Neuron (in vitro differentiated cells): ENCODE data around the gene USP36.
A peak's percentile ranks its signal among the peaks of the same experiment; 100 is the strongest.

ENCODE experiments used
- H2AFZ ChIP-seq: one replicate; pipeline ENCODE4 v1.6.1; 2013; ENCODE audit warnings: low read depth, mild to moderate bottlenecking, inconsistent platforms, low read length, moderate library complexity
- H3K27me3 ChIP-seq: one replicate; pipeline ENCODE4 v1.6.1; 2013; ENCODE audit warnings: low read length; ENCODE audit not compliant: insufficient read depth
- H3K36me3 ChIP-seq: one replicate; pipeline ENCODE4 v1.6.1; 2013; ENCODE audit warnings: low read length; ENCODE audit not compliant: insufficient read depth
- H3K4me1 ChIP-seq: one replicate; pipeline ENCODE4 v1.6.1; 2013; ENCODE audit warnings: low read length; ENCODE audit not compliant: insufficient read depth
- H3K4me3 ChIP-seq: 2 replicates; pipeline ENCODE4 v1.5.1; 2013; ENCODE audit warnings: mild to moderate bottlenecking, low read length, moderate library complexity
- H3K9me3 ChIP-seq: one replicate; pipeline ENCODE4 v1.6.1; 2013; ENCODE audit warnings: low read length

The USP36 gene

GRCh38 chr17:78839762-78840529 is 668 bp downstream of the USP36 start:
- H3K36me3 ChIP-seq, result peaks cover 27% of the 10 kb centered on the region
- H3K4me3 ChIP-seq, result peak overlapping the region; percentile 67
- no peaks in the 10 kb centered on the region for H3K27me3 ChIP-seq
- peak overlapping the region; percentile 58 for H2AFZ ChIP-seq
- peaks cover 22% of the 10 kb centered on the region for H3K4me1 ChIP-seq
- H3K9me3 ChIP-seq, result no peaks in the 10 kb centered on the region

GRCh38 chr17:78839235-78839761 is 1.3 kb downstream of the USP36 start:
- Histone ChIP-seq H2AFZ (no peak overlapping the region), H3K27me3 (no peaks in the 10 kb centered on the region), H3K4me1 (peaks cover 22% of the 10 kb centered on the region), H3K36me3 (peaks cover 33% of the 10 kb centered on the region), H3K4me3 (peak overlapping the region; percentile 67), H3K9me3 (no peaks in the 10 kb centered on the region)

GRCh38 chr17:78838574-78839005 is 2.0 kb downstream of the USP36 start:
- peaks cover 39% of the 10 kb centered on the region for H3K36me3 ChIP-seq
- H3K4me3 ChIP-seq, result peak overlapping the region; percentile 67
- H3K4me1 ChIP-seq, result peaks cover 22% of the 10 kb centered on the region

GRCh38 chr17:78836420-78837021 is 4.1 kb downstream of the USP36 start:
- H3K36me3 ChIP-seq, result peaks cover 58% of the 10 kb centered on the region
- H3K4me3 ChIP-seq, result no peak overlapping the region
- H2AFZ ChIP-seq, result no peak overlapping the region
- no peaks in the 10 kb centered on the region for H3K27me3 ChIP-seq
- H3K4me1 ChIP-seq, result peaks cover 18% of the 10 kb centered on the region
- H3K9me3 ChIP-seq, result no peaks in the 10 kb centered on the region

More at GRCh38 chr17:78838574-78839005, 2.0 kb downstream of the USP36 start:
- no peak overlapping the region for H2AFZ ChIP-seq
- no peaks in the 10 kb centered on the region for H3K9me3 ChIP-seq
- no peaks in the 10 kb centered on the region for H3K27me3 ChIP-seq

GRCh38 chr17:78834571-78834970 is 6.0 kb downstream of the USP36 start:
- H3K4me3 ChIP-seq, result no peak overlapping the region
- no peak overlapping the region for H2AFZ ChIP-seq
- H3K36me3 ChIP-seq, result peaks cover 70% of the 10 kb centered on the region
- H3K9me3 ChIP-seq, result no peaks in the 10 kb centered on the region
- H3K4me1 ChIP-seq, result peaks cover 12% of the 10 kb centered on the region
- no peaks in the 10 kb centered on the region for H3K27me3 ChIP-seq

- no peaks in the 10 kb centered on the region for H3K27me3 ChIP-seq
- H2AFZ ChIP-seq, result no peak overlapping the region
- no peaks in the 10 kb centered on the region for H3K4me1 ChIP-seq
- H3K4me3 ChIP-seq, result no peak overlapping the region
- no peaks in the 10 kb centered on the region for H3K9me3 ChIP-seq
- H3K36me3 ChIP-seq, result peaks cover 77% of the 10 kb centered on the region
Observed at GRCh38 chr17:78832541-78832810, 8.1 kb downstream of the USP36 start.

GRCh38 chr17:78831688-78832540 is 8.7 kb downstream of the USP36 start:
- H3K4me3 ChIP-seq, result no peak overlapping the region

GRCh38 chr17:78829477-78829876 is 11.1 kb downstream of the USP36 start:
- Histone ChIP-seq H3K36me3 (peaks cover 67% of the 10 kb centered on the region), H3K9me3 (no peaks in the 10 kb centered on the region), H3K4me3 (no peak overlapping the region), H3K4me1 (peaks cover 4% of the 10 kb centered on the region), H2AFZ (no peak overlapping the region), H3K27me3 (no peaks in the 10 kb centered on the region)

More at GRCh38 chr17:78831688-78832540, 8.7 kb downstream of the USP36 start:
- Histone ChIP-seq H3K4me1 (no peaks in the 10 kb centered on the region), H3K27me3 (no peaks in the 10 kb centered on the region), H3K36me3 (peaks cover 74% of the 10 kb centered on the region), H2AFZ (no peak overlapping the region), H3K9me3 (no peaks in the 10 kb centered on the region)

- H3K36me3 ChIP-seq, result peaks cover 61% of the 10 kb centered on the region
Observed at GRCh38 chr17:78828470-78829185, 12.0 kb downstream of the USP36 start.

GRCh38 chr17:78826836-78827509 is 13.6 kb downstream of the USP36 start:
- Histone ChIP-seq H3K27me3 (no peaks in the 10 kb centered on the region), H3K4me1 (peaks cover 9% of the 10 kb centered on the region), H3K9me3 (no peaks in the 10 kb centered on the region), H3K4me3 (no peak overlapping the region), H3K36me3 (peaks cover 57% of the 10 kb centered on the region), H2AFZ (no peak overlapping the region)

More at GRCh38 chr17:78828470-78829185, 12.0 kb downstream of the USP36 start:
- H3K9me3 ChIP-seq, result no peaks in the 10 kb centered on the region
- H2AFZ ChIP-seq, result no peak overlapping the region
- no peak overlapping the region for H3K4me3 ChIP-seq
- H3K27me3 ChIP-seq, result no peaks in the 10 kb centered on the region
- H3K4me1 ChIP-seq, result peaks cover 9% of the 10 kb centered on the region

- Histone ChIP-seq H3K4me1 (peaks cover 9% of the 10 kb centered on the region), H3K36me3 (peaks cover 56% of the 10 kb centered on the region), H2AFZ (no peak overlapping the region), H3K27me3 (no peaks in the 10 kb centered on the region), H3K9me3 (no peaks in the 10 kb centered on the region), H3K4me3 (no peak overlapping the region)
Observed at GRCh38 chr17:78826421-78826820, 14.2 kb downstream of the USP36 start.

GRCh38 chr17:78825696-78826095 is 14.9 kb downstream of the USP36 start:
- Histone ChIP-seq H3K9me3 (no peaks in the 10 kb centered on the region), H3K4me3 (no peak overlapping the region), H3K36me3 (peaks cover 57% of the 10 kb centered on the region), H3K27me3 (no peaks in the 10 kb centered on the region), H2AFZ (no peak overlapping the region), H3K4me1 (peaks cover 9% of the 10 kb centered on the region)
